Retinal pigment epithelial cell (primary cell): Measurements from ENCODE around the gene SUGP2.

Experiments
- DNase-seq: peaks from one replicate; pipeline ENCODE4 v3.0.0-alpha.2; 2010; ENCODE audit warnings: low read depth
- H3K4me3 ChIP-seq: 2 replicates; pipeline ENCODE4 v1.5.1; 2011; ENCODE audit warnings: mild to moderate bottlenecking, low read length, control low read depth, moderate library complexity
- CTCF ChIP-seq: conservative IDR thresholded peaks from 2 replicates; pipeline ENCODE4 v1.5.1; 2011; ENCODE audit warnings: low read depth, low read length, control low read depth, inconsistent platforms

SUGP2 gene

GRCh38 chr19:18990128-18990708 lies 43.1 kb downstream of the SUGP2 start:
- no peak for DNase-seq
- no peak overlapping the region for H3K4me3 ChIP-seq
- TF ChIP-seq CTCF: no peak

GRCh38 chr19:18989316-18989715 lies 44.0 kb downstream of the SUGP2 start:
- DNase-seq: no peak
- H3K4me3 ChIP-seq: no peak overlapping the region
- TF ChIP-seq CTCF: no peak

GRCh38 chr19:18987456-18987855 lies 45.9 kb downstream of the SUGP2 start:
- TF ChIP-seq CTCF: no peak
- no peak overlapping the region for H3K4me3 ChIP-seq
- no peak for DNase-seq

- no peak for DNase-seq
- TF ChIP-seq CTCF: no peak
- H3K4me3 ChIP-seq: no peak overlapping the region
These were observed 48.1 kb downstream of the SUGP2 start for GRCh38 chr19:18985257-18985656.

- DNase-seq: no peak
- TF ChIP-seq CTCF: no peak
- H3K4me3 ChIP-seq: no peak overlapping the region
These were observed 49.1 kb downstream of the SUGP2 start for GRCh38 chr19:18984251-18984650.

GRCh38 chr19:18982669-18983068 lies 50.6 kb downstream of the SUGP2 start:
- DNase-seq: no peak
- H3K4me3 ChIP-seq: no peak overlapping the region
- no peak for TF ChIP-seq CTCF

GRCh38 chr19:18980432-18981020 lies 52.8 kb downstream of the SUGP2 start:
- H3K4me3 ChIP-seq: no peak overlapping the region
- no peak for DNase-seq
- no peak for TF ChIP-seq CTCF
